ENCODE measurements around the gene SGPP2. TPM values are rescaled to one million over a fixed set of nuclear protein-coding genes. Genes with fewer than 3 reads are reported as not detected.
"Not testable (repeated sequence)": the region's sequence is repeated elsewhere in the genome, so short reads cannot be mapped to it uniquely, and the experiment has no call there.

Gene SGPP2
- total RNA-seq, 4 donors from 2014 or later, result 33.6 to 66.0 (median 49.4) TPM

DNA sequence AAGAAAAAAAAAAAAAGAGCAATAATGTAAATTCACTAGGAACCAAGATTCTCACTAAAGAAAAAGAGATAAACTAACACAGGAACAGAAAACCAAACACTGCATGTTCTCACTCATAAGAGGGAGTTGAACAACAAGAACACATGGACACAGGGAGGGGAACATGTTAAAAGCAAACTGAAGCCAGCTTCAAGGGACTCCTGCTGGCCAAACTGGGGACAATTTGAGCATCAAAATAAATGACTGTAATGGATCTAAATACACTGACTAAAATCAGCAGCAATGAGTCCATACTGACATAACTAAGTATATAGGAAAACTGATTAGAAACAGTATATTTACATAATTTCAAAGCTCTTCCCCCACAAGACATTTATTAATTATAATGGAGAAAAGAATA lies 158.6 kb downstream of the SGPP2 start:
- no peaks in the 10 kb centered on the region for H3K4me1 ChIP-seq
- no peaks in the 10 kb centered on the region for H3K9me3 ChIP-seq
- H3K27me3 ChIP-seq, result no peaks in the 10 kb centered on the region
- TF ChIP-seq POLR2A (IDR thresholded peaks at IDR 0.05), result no peak
- TF ChIP-seq, protein P1, sequence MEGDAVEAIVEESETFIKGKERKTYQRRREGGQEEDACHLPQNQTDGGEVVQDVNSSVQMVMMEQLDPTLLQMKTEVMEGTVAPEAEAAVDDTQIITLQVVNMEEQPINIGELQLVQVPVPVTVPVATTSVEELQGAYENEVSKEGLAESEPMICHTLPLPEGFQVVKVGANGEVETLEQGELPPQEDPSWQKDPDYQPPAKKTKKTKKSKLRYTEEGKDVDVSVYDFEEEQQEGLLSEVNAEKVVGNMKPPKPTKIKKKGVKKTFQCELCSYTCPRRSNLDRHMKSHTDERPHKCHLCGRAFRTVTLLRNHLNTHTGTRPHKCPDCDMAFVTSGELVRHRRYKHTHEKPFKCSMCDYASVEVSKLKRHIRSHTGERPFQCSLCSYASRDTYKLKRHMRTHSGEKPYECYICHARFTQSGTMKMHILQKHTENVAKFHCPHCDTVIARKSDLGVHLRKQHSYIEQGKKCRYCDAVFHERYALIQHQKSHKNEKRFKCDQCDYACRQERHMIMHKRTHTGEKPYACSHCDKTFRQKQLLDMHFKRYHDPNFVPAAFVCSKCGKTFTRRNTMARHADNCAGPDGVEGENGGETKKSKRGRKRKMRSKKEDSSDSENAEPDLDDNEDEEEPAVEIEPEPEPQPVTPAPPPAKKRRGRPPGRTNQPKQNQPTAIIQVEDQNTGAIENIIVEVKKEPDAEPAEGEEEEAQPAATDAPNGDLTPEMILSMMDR (IDR thresholded peaks at IDR 0.05), result no peak
- H3K36me3 ChIP-seq, result peaks cover 0 to 44% (median 0%) of the 10 kb centered on the region in 3 donors
- intact Hi-C loops (cut with DNase I), result no loop called here
- no peak for DNase-seq
- H3K27ac ChIP-seq, result no peak overlapping the region
- no peak overlapping the region for H3K4me3 ChIP-seq

DNA sequence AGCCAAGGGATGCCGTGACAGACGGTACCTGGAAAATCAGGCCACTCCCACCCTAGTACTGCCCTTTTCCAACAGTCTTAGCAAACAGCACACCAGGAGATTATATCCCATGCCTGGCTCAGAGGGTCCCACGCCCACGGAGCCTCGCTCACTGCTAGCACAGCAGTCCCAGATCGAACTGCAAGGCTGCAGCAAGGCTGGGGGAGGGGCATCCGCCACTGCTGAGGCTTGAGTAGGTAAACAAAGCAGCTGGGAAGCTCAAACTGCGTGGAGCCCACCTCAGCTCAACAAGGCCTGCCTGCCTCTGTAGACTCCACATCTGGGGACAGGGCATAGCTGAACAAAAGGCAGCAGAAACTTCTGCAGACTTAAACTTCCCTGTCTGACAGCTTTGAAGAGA lies 160.2 kb downstream of the SGPP2 start:
- intact Hi-C loops (cut with DNase I); DNase-seq: not testable (repeated sequence)

DNA sequence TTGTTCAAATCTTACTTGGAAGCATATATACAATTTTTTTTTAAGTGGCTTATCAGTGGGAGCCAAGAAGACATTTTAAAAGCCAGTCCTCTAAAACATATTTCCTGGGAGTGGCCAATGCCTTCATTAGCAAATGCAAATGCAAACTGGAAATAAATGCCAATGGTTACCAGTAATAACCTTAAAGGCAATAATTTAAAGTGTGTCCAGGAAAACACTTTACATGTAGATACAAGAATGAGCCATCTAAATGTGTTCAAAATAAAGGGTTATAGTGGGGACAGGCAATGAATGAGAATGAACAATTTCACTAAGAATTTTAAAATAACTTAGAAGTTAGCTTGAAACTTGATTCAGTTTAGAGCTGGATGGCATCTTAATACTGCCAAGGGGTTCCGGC lies 167.3 kb downstream of the SGPP2 start:
- no peaks in the 10 kb centered on the region for H3K27me3 ChIP-seq
- DNase-seq, result no peak
- TF ChIP-seq POLR2A (IDR thresholded peaks at IDR 0.05), result no peak
- TF ChIP-seq, protein P1 (IDR thresholded peaks at IDR 0.05), result no peak
- intact Hi-C loops (cut with DNase I), result no loop called here
- H3K27ac ChIP-seq, result no peak overlapping the region
- no peaks in the 10 kb centered on the region for H3K9me3 ChIP-seq
- 88 to 97% methylated on average over 1 of the region's 1 CpG for WGBS, 2 donors
- H3K4me1 ChIP-seq, result no peaks in the 10 kb centered on the region
- no peak overlapping the region for H3K4me3 ChIP-seq
- H3K36me3 ChIP-seq, result peaks cover 0 to 54% (median 0%) of the 10 kb centered on the region in 3 donors

More for the DNA sequence above, 160.2 kb downstream of the SGPP2 start:
- not testable (repeated sequence) for H3K27ac ChIP-seq, H3K4me3 ChIP-seq, H3K4me1 ChIP-seq, H3K27me3 ChIP-seq, H3K9me3 ChIP-seq
- peaks cover 0 to 35% (median 0%) of the 10 kb centered on the region in 3 donors for H3K36me3 ChIP-seq
- WGBS, 2 donors, result 85% methylated on average over 2 of the region's 8 CpGs; no CpG with 5 or more reads in 1 of the 2 donors

DNA sequence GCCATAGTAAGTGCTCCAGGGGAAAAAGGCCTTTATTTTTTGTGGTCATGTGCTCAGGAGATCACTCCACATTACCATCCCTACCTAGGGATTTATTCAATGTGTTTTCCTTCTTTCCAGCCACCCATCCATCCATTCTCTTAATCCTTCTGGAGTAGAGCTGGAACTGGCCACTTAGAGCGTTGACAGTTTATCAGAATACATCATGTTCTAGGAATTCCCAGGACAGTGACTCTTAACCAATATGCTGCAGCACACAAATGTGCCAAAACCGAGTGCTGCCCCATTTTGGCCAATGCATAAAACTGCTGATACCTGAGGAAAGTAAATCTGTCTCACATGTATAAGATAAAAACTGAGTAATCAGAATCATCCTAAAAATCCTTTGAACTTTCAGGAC lies 167.8 kb downstream of the SGPP2 start:
- intact Hi-C loops (cut with DNase I), result no loop called here
- no peaks in the 10 kb centered on the region for H3K9me3 ChIP-seq
- TF ChIP-seq, protein P1 (IDR thresholded peaks at IDR 0.05), result no peak
- no peak for TF ChIP-seq POLR2A (IDR thresholded peaks at IDR 0.05)
- H3K4me1 ChIP-seq, result no peaks in the 10 kb centered on the region
- H3K27ac ChIP-seq, result no peak overlapping the region
- WGBS, 2 donors, result 78 to 86% methylated on average over 2 of the region's 2 CpGs
- H3K4me3 ChIP-seq, result no peak overlapping the region
- DNase-seq, result no peak
- peaks cover 0 to 59% (median 0%) of the 10 kb centered on the region in 3 donors for H3K36me3 ChIP-seq
- H3K27me3 ChIP-seq, result no peaks in the 10 kb centered on the region

DNA sequence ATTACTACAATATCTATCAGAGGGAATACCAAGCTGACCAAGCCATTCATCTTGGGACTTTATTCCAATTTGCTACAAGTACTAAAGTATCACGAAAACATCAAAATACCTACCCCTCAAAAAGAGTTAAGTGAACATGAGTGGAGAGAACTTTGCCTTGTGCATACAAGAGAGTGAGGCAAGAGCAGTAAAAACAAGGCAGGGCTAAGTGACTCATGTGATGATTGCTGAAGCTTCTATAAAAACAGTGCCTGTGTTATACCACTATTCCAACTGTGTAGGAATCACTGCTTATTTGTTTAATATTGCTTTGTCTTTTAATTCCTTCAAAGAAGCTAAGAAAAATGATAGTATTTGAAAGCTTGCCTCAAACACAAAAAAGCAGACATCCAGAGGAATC lies 170.3 kb downstream of the SGPP2 start:
- Histone ChIP-seq H3K9me3 (no peaks in the 10 kb centered on the region), H3K36me3 (peaks cover 0 to 84% (median 0%) of the 10 kb centered on the region in 3 donors), H3K27me3 (no peaks in the 10 kb centered on the region), H3K4me3 (no peak overlapping the region), H3K4me1 (no peaks in the 10 kb centered on the region), H3K27ac (no peak overlapping the region)
- 85 to 100% methylated on average over 1 of the region's 1 CpG for WGBS, 2 donors
- TF ChIP-seq POLR2A (IDR thresholded peaks at IDR 0.05), result no peak
- TF ChIP-seq, protein P1 (IDR thresholded peaks at IDR 0.05), result no peak
- intact Hi-C loops (cut with DNase I), result no loop called here
- no peak for DNase-seq

DNA sequence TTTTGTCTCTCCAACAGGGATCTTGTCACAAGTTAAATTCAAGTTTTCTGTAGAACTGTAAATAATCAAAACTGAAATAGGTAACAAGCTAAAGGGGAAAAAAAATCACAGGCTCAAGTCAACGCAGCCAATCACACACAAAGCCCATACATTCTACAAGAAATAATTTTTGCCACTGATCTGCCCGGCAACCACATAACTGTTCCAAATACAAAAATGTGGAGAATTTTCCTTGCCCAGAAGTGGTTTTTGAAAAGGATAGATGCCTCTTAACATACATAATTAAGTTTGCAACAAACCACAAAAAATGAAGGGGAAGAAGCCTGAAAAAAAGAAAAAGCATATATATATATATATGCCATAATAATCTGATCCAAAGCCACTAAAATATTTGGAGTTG lies 171.2 kb downstream of the SGPP2 start:
- Histone ChIP-seq H3K4me3 (no peak overlapping the region), H3K36me3 (peaks cover 0 to 82% (median 0%) of the 10 kb centered on the region in 3 donors), H3K4me1 (no peaks in the 10 kb centered on the region), H3K27me3 (no peaks in the 10 kb centered on the region), H3K9me3 (no peaks in the 10 kb centered on the region), H3K27ac (no peak overlapping the region)
- TF ChIP-seq POLR2A (IDR thresholded peaks at IDR 0.05), result no peak
- TF ChIP-seq, protein P1 (IDR thresholded peaks at IDR 0.05), result no peak
- 92 to 94% methylated on average over 2 of the region's 2 CpGs for WGBS, 2 donors
- no peak for DNase-seq
- intact Hi-C loops (cut with DNase I), result no loop called here
